ENCODE data around the gene STARD3. TPM values are rescaled to one million over a fixed set of nuclear protein-coding genes. Genes with fewer than 3 reads are reported as not detected.

The STARD3 gene
- total and polyA plus RNA-seq, 2 of the 13 experiments (the other 11 are each of a cell fraction or from before 2014, with no cell fraction given): 34.6 to 100 TPM

DNA sequence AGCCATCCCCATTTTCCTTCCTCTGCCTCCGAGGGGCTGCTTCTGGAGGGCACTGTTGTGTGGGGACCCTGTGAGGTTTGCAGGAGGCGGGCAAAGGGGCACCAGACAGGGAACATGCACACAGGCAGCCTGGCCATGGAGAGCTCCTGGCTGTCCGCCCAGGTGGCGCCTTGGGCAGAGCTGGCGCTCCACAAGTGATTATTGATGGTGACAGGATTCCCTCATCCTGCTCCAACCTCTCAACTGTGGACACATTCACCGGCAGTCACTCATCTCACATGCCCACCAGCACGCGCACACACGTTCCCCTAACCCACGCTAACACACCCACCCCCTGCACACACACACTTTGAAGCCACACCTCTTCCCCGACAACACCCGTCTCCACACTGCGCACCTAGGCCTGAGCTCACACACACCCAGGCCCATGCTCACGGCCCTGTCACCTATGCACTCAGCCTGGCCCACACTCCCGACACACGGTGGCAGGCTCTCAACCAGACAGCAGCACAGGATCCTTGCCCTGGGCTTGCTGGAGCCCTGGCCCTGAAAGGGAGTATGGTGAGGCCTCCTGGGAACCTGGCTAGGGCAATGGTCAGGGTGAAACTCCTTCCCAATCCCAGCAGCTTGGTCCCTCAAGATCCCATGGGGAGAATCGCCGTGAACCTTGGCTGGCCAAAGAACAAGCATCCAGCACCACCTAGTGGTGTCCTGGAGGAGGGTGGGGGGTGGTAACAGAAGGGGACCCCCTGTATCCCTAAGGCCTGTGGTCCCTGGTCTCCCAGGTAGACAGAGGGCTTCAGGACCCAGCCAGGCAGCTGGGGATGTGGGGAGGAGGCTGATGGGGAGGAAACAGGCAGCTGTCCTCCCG is 34.9 kb downstream of the STARD3 start (continued):
- TF ChIP-seq, protein P1, sequence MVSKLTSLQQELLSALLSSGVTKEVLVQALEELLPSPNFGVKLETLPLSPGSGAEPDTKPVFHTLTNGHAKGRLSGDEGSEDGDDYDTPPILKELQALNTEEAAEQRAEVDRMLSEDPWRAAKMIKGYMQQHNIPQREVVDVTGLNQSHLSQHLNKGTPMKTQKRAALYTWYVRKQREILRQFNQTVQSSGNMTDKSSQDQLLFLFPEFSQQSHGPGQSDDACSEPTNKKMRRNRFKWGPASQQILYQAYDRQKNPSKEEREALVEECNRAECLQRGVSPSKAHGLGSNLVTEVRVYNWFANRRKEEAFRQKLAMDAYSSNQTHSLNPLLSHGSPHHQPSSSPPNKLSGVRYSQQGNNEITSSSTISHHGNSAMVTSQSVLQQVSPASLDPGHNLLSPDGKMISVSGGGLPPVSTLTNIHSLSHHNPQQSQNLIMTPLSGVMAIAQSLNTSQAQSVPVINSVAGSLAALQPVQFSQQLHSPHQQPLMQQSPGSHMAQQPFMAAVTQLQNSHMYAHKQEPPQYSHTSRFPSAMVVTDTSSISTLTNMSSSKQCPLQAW (CRISPR knock-in tag; IDR thresholded peaks at IDR 0.05): peak; percentile 63; the same call in 1 of the 2 replicates
- TF ChIP-seq HBP1 (CRISPR knock-in tag; IDR thresholded peaks at IDR 0.05; ENCODE audit: low read depth) (peak; percentile 95), ZNF138 (CRISPR knock-in tag; IDR thresholded peaks at IDR 0.05; ENCODE audit: low read depth) (no peak; the same call in 1 of the 2 replicates), TAF15 (IDR thresholded peaks at IDR 0.05; ENCODE audit: low read depth, low read length, poor library complexity, severe bottlenecking) (peak; percentile 49), KAT7 (CRISPR knock-in tag; IDR thresholded peaks at IDR 0.05; ENCODE audit: borderline replicate concordance) (no peak), FOSL2 (CRISPR knock-in tag; IDR thresholded peaks at IDR 0.05) (peak; percentile 31), SMAD9 (CRISPR knock-in tag; IDR thresholded peaks at IDR 0.05) (no peak), SNAPC4 (CRISPR knock-in tag; IDR thresholded peaks at IDR 0.05) (no peak), HNRNPLL (IDR thresholded peaks at IDR 0.05; ENCODE audit: low read depth, low read length, poor library complexity, severe bottlenecking) (peak; percentile 30), HCFC1 (IDR thresholded peaks at IDR 0.05; ENCODE audit: low read depth, low read length) (no peak), ZNF615 (CRISPR knock-in tag; IDR thresholded peaks at IDR 0.05; ENCODE audit: borderline replicate concordance) (no peak), GPN1 (CRISPR knock-in tag; IDR thresholded peaks at IDR 0.05; ENCODE audit: borderline replicate concordance) (no peak), NFATC3 (CRISPR knock-in tag; IDR thresholded peaks at IDR 0.05) (no peak), KDM6A (CRISPR knock-in tag; IDR thresholded peaks at IDR 0.05; ENCODE audit: low read depth) (no peak)
- TF ChIP-seq, protein P2, sequence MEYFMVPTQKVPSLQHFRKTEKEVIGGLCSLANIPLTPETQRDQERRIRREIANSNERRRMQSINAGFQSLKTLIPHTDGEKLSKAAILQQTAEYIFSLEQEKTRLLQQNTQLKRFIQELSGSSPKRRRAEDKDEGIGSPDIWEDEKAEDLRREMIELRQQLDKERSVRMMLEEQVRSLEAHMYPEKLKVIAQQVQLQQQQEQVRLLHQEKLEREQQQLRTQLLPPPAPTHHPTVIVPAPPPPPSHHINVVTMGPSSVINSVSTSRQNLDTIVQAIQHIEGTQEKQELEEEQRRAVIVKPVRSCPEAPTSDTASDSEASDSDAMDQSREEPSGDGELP (IDR thresholded peaks at IDR 0.05; ENCODE audit: borderline replicate concordance, low read depth): no peak
- TF ChIP-seq, protein P3, sequence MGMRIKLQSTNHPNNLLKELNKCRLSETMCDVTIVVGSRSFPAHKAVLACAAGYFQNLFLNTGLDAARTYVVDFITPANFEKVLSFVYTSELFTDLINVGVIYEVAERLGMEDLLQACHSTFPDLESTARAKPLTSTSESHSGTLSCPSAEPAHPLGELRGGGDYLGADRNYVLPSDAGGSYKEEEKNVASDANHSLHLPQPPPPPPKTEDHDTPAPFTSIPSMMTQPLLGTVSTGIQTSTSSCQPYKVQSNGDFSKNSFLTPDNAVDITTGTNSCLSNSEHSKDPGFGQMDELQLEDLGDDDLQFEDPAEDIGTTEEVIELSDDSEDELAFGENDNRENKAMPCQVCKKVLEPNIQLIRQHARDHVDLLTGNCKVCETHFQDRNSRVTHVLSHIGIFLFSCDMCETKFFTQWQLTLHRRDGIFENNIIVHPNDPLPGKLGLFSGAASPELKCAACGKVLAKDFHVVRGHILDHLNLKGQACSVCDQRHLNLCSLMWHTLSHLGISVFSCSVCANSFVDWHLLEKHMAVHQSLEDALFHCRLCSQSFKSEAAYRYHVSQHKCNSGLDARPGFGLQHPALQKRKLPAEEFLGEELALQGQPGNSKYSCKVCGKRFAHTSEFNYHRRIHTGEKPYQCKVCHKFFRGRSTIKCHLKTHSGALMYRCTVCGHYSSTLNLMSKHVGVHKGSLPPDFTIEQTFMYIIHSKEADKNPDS (CRISPR knock-in tag; IDR thresholded peaks at IDR 0.05): peak; percentile 64; the same call in 1 of the 2 replicates

Data from HepG2 (cell line).